ENCODE results near the gene MAP2K2. TPM values are rescaled to one million over a fixed set of nuclear protein-coding genes. Genes with fewer than 3 reads are reported as not detected.
"Not testable (repeated sequence)": the region's sequence is repeated elsewhere in the genome, so short reads cannot be mapped to it uniquely, and the experiment has no call there.

MAP2K2 gene
- total RNA-seq, 1 experiment from 2014 or later = 151 TPM

DNA sequence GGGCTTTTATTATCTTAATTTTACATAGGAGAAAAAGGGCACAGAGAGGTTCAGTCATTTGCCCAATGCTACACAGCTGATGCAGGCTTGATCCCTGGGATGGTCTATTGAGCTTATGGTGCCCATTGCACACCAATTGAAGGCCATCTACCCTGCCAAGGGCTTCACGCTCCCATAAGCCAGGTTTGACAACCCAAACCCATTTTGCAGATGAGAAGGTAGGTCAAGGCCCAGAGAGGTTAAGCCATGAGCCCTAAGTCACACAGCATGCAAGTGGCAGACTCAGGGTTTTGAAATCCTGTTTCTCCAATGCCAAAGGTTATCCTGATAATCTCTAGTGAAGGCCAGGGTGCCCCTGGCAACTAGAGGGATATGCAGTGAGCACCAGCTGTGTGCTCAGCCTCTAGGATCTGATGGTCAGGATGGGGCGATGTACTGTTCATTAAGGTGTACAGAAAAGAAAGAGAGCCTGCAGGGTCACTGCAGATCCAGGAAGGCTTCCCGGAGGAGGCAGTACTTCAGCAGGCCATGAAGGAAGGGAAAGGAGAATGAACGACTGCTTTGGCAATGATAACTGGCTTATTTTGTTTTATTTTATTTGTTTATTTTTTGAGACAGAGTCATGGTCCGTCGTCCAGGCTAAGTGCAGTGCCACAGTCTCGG lies 37.6 kb upstream of the MAP2K2 start:
- no peak for DNase-seq (ENCODE audit: low read depth, low spot score)
- ChIA-PET POLR2A (no interaction called here), CTCF (interaction anchor here (0.5 kb wide), 1 partner anchor 22 kb away, joined by 7 read pairs; no protein-coding TSS in a partner anchor)
- Histone ChIP-seq H3K4me3 (ENCODE audit: low read depth in 2 of 2, low read length in 2 of 2) (no peak overlapping the region), H3K9me3 (ENCODE audit: control insufficient read depth, insufficient read depth, low read depth, low read length) (no peaks in the 10 kb centered on the region), H3K27me3 (ENCODE audit: control insufficient read depth, insufficient read depth, low read length) (no peaks in the 10 kb centered on the region), H3K27ac (ENCODE audit: low read length) (no peak overlapping the region), H3K4me1 (ENCODE audit: control insufficient read depth, insufficient read depth, low read length) (no peaks in the 10 kb centered on the region), H3K36me3 (ENCODE audit: control insufficient read depth, insufficient read depth, low read length) (no peaks in the 10 kb centered on the region)
- ATAC-seq = no peak
- no TSS peak for BruUV-seq (replicated peaks)
- in situ Hi-C loops (cut with HindIII; ENCODE audit: low pct_unique_long_range_greater_than_20kb, low sequenced_read_pairs) (no loop called here), intact Hi-C loops (cut with micrococcal nuclease; ENCODE audit: unreplicated experiment) (no loop called here)
- TF ChIP-seq, protein P1, sequence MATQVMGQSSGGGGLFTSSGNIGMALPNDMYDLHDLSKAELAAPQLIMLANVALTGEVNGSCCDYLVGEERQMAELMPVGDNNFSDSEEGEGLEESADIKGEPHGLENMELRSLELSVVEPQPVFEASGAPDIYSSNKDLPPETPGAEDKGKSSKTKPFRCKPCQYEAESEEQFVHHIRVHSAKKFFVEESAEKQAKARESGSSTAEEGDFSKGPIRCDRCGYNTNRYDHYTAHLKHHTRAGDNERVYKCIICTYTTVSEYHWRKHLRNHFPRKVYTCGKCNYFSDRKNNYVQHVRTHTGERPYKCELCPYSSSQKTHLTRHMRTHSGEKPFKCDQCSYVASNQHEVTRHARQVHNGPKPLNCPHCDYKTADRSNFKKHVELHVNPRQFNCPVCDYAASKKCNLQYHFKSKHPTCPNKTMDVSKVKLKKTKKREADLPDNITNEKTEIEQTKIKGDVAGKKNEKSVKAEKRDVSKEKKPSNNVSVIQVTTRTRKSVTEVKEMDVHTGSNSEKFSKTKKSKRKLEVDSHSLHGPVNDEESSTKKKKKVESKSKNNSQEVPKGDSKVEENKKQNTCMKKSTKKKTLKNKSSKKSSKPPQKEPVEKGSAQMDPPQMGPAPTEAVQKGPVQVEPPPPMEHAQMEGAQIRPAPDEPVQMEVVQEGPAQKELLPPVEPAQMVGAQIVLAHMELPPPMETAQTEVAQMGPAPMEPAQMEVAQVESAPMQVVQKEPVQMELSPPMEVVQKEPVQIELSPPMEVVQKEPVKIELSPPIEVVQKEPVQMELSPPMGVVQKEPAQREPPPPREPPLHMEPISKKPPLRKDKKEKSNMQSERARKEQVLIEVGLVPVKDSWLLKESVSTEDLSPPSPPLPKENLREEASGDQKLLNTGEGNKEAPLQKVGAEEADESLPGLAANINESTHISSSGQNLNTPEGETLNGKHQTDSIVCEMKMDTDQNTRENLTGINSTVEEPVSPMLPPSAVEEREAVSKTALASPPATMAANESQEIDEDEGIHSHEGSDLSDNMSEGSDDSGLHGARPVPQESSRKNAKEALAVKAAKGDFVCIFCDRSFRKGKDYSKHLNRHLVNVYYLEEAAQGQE (IDR thresholded peaks at IDR 0.05; ENCODE audit: insufficient read depth in 1 of 2, low read depth in 2 of 2, low read length in 1 of 2) = no peak
- TF ChIP-seq POLR2AphosphoS5 (IDR thresholded peaks at IDR 0.05; ENCODE audit: low read depth, low read length) = no peak
- no peak for TF ChIP-seq SIN3A (IDR thresholded peaks at IDR 0.05; ENCODE audit: borderline replicate concordance, insufficient read depth, low read depth, low read length)
- TF ChIP-seq, protein P2, sequence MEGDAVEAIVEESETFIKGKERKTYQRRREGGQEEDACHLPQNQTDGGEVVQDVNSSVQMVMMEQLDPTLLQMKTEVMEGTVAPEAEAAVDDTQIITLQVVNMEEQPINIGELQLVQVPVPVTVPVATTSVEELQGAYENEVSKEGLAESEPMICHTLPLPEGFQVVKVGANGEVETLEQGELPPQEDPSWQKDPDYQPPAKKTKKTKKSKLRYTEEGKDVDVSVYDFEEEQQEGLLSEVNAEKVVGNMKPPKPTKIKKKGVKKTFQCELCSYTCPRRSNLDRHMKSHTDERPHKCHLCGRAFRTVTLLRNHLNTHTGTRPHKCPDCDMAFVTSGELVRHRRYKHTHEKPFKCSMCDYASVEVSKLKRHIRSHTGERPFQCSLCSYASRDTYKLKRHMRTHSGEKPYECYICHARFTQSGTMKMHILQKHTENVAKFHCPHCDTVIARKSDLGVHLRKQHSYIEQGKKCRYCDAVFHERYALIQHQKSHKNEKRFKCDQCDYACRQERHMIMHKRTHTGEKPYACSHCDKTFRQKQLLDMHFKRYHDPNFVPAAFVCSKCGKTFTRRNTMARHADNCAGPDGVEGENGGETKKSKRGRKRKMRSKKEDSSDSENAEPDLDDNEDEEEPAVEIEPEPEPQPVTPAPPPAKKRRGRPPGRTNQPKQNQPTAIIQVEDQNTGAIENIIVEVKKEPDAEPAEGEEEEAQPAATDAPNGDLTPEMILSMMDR (IDR thresholded peaks at IDR 0.05) = no peak
- TF ChIP-seq TCF7L2 (IDR thresholded peaks at IDR 0.05; ENCODE audit: low read depth, low read length) = no peak

DNA sequence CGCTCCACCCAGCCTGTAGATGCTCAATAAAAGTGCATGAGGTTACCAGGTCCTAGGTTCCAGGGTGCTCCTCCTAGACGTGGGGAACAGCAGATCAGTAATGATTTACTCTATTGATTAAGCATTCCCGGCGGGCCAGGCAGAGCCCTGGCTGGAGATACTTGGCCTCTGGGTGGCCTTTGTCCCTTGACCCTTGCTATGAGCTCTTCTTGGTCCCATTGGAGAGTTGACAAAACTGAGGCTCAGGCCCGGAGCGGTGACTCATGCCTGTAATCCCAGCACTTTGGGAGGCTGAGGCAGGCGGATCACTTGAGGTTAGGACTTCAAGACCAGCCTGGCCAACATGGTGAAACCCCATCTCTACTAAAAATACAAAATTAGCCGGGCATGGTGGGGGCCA lies 34.0 kb upstream of the MAP2K2 start:
- CTCF ChIA-PET; H3K4me3 ChIP-seq (ENCODE audit: low read depth in 2 of 2, low read length in 2 of 2); DNase-seq (ENCODE audit: low read depth, low spot score); in situ Hi-C loops (cut with HindIII; ENCODE audit: low pct_unique_long_range_greater_than_20kb, low sequenced_read_pairs); BruUV-seq (replicated peaks); H3K36me3 ChIP-seq (ENCODE audit: control insufficient read depth, insufficient read depth, low read length); ATAC-seq; H3K4me1 ChIP-seq (ENCODE audit: control insufficient read depth, insufficient read depth, low read length); POLR2A ChIA-PET; H3K27me3 ChIP-seq (ENCODE audit: control insufficient read depth, insufficient read depth, low read length); H3K27ac ChIP-seq (ENCODE audit: low read length); intact Hi-C loops (cut with micrococcal nuclease; ENCODE audit: unreplicated experiment); H3K9me3 ChIP-seq (ENCODE audit: control insufficient read depth, insufficient read depth, low read depth, low read length): not testable (repeated sequence)

DNA sequence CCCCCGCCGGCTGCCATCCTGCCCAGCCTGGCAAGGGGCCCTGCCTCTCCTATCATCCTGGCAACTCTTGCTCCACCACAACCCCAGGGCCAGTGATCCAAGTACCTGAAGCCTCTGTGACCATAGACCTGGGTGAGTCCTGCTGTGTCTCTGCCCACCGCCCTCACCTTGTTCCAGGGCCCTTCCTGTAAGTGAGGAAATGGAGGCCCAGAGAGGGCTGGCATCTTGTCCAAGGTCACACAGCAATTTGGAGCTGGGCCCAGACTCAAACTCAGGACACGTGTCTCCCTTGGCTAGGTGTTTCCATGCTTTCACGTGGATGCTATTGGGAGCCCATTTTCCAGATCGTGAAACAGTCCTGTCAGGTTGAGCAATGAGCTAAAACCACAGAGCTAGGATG lies 33.2 kb upstream of the MAP2K2 start:
- in situ Hi-C loops (cut with HindIII; ENCODE audit: low pct_unique_long_range_greater_than_20kb, low sequenced_read_pairs) = no loop called here
- Histone ChIP-seq H3K27me3 (ENCODE audit: control insufficient read depth, insufficient read depth, low read length) (no peaks in the 10 kb centered on the region), H3K36me3 (ENCODE audit: control insufficient read depth, insufficient read depth, low read length) (no peaks in the 10 kb centered on the region), H3K9me3 (ENCODE audit: control insufficient read depth, insufficient read depth, low read depth, low read length) (no peaks in the 10 kb centered on the region), H3K4me3 (ENCODE audit: low read depth in 2 of 2, low read length in 2 of 2) (no peak overlapping the region), H3K27ac (ENCODE audit: low read length) (no peak overlapping the region), H3K4me1 (ENCODE audit: control insufficient read depth, insufficient read depth, low read length) (no peaks in the 10 kb centered on the region)
- ChIA-PET POLR2A (no interaction called here), CTCF (interaction anchor here (0.7 kb wide), 1 partner anchor 46 kb away, joined by 3 read pairs; no protein-coding TSS in a partner anchor)
- no peak for ATAC-seq
- no peak for DNase-seq (ENCODE audit: low read depth, low spot score)
- intact Hi-C loops (cut with micrococcal nuclease; ENCODE audit: unreplicated experiment) = no loop called here
- BruUV-seq (replicated peaks) = no TSS peak
- TF ChIP-seq, protein P1 (IDR thresholded peaks at IDR 0.05; ENCODE audit: insufficient read depth in 1 of 2, low read depth in 2 of 2, low read length in 1 of 2) = no peak
- TF ChIP-seq, protein P2 (IDR thresholded peaks at IDR 0.05) = no peak
- TF ChIP-seq TCF7L2 (IDR thresholded peaks at IDR 0.05; ENCODE audit: low read depth, low read length) (no peak), POLR2AphosphoS5 (IDR thresholded peaks at IDR 0.05; ENCODE audit: low read depth, low read length) (no peak), SIN3A (IDR thresholded peaks at IDR 0.05; ENCODE audit: borderline replicate concordance, insufficient read depth, low read depth, low read length) (no peak)
